AG04449 (cell line): ENCODE measurements around the gene SETD9.
A peak's percentile ranks its signal among the peaks of the same experiment; 100 is the strongest.

Experiments
- CTCF ChIA-PET: fragments of 350-600 bp; formaldehyde crosslinking; extraction: SDS; loops from one replicate; lab custom pipeline; 2021; ENCODE audit warnings: antibody characterized with exemption; lab: Yijun Ruan, JAX
- POLR2A ChIA-PET: fragments of 400-600, 350-600 bp; formaldehyde crosslinking; extraction: SDS; loops from one replicate; lab custom pipeline; 2020; ENCODE audit warnings: antibody characterized with exemption, inconsistent platforms; lab: Yijun Ruan, JAX
- DNase-seq: peaks from one replicate; pipeline ENCODE4 v3.0.0-alpha.2; 2010; ENCODE audit warnings: low read depth, low spot score
- H3K4me3 ChIP-seq: 2 replicates; pipeline ENCODE4 v1.5.1; 2011; ENCODE audit warnings: low read depth, mild to moderate bottlenecking, control low read depth, low read length
- TF ChIP-seq, protein P1 (sequence below): IDR thresholded peaks from one replicate; pipeline ENCODE4 v1.5.1; 2011; ENCODE audit warnings: mild to moderate bottlenecking, moderate library complexity, low read length, control low read depth, inconsistent platforms; ENCODE audit not compliant: insufficient read depth; ENCODE audit errors: missing control alignments

SETD9 gene, protein sequence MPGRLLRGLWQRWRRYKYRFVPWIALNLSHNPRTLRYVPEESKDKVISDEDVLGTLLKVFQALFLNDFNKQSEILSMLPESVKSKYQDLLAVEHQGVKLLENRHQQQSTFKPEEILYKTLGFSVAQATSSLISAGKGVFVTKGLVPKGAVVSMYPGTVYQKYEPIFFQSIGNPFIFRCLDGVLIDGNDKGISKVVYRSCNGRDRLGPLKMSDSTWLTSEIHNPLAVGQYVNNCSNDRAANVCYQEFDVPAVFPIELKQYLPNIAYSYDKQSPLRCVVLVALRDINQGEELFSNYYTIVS

DNA sequence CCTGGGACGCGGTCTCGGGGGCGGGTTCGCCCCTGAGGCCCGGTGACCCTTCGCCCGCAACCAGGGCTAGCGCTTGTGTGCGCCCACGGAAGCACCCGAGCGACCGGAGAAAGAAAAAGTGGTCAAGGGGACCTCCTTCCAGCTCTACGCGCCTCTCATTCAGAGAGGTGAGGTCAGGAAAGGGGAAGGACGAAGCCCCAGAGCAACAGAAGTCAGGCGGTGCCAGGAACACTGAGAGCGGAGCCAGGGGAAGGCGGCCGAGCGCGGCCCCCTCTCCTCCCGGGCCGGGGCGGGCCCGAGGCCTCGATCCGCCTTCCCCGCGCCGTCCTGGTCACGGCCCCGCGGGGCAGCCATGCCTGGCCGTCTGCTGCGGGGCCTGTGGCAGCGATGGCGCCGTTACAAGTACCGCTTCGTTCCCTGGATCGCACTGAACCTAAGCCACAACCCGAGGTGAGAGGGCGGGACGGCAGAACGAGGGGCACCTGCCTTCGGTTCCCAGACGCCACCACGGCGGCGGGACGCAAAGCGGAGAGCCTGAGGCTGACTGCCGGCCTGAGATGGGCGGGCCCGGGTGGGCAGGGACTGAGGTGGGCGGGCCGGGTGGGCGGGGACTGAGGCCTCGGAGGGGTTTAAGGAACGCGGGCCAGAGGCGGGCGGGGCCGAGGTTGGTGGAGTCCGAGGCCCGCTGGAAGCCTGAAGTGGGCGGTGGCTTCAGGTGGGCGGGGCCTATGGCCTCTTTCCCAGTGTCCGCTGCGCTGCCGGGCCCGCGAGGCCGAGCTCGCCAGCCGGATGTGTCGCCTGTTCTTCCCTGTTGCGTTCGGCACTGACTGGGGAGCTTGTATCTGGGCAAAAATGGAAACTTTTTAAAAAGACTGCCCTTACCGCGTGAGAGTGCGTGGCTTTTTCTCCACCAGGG, at the start of gene SETD9:
SETD9 (plus strand) TSS at position 303 of the 916 bp plus-strand sequence; CDS start at position 353, 50 bp downstream.
- H3K4me3 ChIP-seq, result peak within 1 kb of the TSS; percentile 82
- TF ChIP-seq, protein P1, sequence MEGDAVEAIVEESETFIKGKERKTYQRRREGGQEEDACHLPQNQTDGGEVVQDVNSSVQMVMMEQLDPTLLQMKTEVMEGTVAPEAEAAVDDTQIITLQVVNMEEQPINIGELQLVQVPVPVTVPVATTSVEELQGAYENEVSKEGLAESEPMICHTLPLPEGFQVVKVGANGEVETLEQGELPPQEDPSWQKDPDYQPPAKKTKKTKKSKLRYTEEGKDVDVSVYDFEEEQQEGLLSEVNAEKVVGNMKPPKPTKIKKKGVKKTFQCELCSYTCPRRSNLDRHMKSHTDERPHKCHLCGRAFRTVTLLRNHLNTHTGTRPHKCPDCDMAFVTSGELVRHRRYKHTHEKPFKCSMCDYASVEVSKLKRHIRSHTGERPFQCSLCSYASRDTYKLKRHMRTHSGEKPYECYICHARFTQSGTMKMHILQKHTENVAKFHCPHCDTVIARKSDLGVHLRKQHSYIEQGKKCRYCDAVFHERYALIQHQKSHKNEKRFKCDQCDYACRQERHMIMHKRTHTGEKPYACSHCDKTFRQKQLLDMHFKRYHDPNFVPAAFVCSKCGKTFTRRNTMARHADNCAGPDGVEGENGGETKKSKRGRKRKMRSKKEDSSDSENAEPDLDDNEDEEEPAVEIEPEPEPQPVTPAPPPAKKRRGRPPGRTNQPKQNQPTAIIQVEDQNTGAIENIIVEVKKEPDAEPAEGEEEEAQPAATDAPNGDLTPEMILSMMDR, result no peak
- ChIA-PET POLR2A (interaction anchor here (0.8 to 2.0 kb wide), 4 partner anchors 9 to 310 kb away, joined by 3 to 8 read pairs (median 4); no protein-coding TSS in a partner anchor), CTCF (interaction anchor here (1.1 to 2.7 kb wide), 3 partner anchors 9 to 310 kb away, joined by 3 to 34 read pairs (median 5); no protein-coding TSS in a partner anchor)
- DNase-seq, result peak; percentile 73

DNA sequence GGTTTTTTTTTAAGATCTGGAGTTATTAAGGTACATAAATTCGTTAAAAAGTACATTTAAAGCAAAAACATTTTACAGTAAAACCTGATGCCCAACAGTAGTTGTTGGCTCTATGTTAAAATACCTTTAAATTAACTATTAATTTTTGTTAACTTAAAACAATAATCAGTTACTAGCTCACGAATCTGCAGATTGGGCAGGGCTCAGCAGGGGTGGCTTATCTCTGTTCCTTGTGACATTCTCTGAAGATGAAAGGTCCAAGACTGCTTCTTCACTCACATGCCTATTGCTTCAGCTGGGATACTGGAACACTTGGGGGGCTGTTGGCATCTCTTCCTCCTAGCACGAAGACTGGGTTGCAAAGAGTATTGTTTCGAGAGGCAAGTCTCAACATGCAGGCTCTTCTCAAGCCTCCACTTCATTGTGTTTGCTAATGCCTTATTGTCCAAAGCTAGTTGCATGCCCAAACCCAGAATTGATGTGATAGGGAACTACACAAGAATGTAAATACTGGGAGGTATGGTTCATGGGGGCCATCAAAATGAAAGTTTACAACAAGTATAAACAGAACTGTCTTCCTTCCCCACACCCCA, 47.4 kb upstream of the SETD9 start:
- POLR2A ChIA-PET, result no interaction called here
- DNase-seq, result no peak
- H3K4me3 ChIP-seq, result no peak overlapping the region
- CTCF ChIA-PET, result interaction anchor here (1.0 kb wide), 1 partner anchor 12 kb away, joined by 4 read pairs; no protein-coding TSS in a partner anchor
- TF ChIP-seq, protein P1, result no peak

DNA sequence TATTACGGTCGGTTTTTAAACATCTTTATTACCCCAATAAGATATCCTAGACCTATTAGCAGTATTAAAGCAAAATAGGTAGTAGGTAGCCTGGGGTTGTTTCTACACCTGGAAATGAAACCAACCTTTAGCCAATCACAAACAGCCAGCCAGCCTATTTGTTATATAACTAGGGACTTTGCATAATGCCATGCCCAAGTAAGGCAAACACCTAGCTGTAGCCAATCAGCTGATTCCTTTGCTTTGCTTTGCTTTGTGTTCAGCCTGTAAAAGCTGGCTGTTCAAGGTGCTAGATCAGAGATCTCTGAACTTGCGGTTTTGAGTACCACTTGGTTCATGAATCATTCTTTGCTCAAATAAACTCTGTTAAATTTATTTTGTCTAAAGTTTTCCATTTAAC, 46.5 kb upstream of the SETD9 start:
- TF ChIP-seq, protein P1, result no peak
- no peak for DNase-seq
- ChIA-PET CTCF (no interaction called here), POLR2A (no interaction called here)
- H3K4me3 ChIP-seq, result no peak overlapping the region

DNA sequence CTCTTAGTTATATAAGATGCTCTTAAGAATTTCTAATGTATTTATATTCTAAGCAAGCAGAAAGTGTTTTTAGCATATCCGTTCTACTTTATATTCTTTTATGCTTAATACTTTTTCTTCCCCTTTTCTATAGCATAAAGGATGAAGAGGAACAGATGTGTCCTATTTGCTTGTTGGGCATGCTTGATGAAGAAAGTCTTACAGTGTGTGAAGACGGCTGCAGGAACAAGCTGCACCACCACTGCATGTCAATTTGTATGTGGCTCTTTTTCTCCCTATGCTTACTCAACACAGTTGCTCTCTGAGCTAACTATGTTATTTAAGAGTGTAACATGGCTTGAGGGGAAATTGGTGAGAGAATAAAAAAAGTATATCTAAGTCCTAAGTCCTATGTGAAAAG, 37.6 kb upstream of the SETD9 start:
- POLR2A ChIA-PET, result no interaction called here
- H3K4me3 ChIP-seq, result no peak overlapping the region
- TF ChIP-seq, protein P1, result no peak
- DNase-seq, result no peak
- CTCF ChIA-PET, result no interaction called here

DNA sequence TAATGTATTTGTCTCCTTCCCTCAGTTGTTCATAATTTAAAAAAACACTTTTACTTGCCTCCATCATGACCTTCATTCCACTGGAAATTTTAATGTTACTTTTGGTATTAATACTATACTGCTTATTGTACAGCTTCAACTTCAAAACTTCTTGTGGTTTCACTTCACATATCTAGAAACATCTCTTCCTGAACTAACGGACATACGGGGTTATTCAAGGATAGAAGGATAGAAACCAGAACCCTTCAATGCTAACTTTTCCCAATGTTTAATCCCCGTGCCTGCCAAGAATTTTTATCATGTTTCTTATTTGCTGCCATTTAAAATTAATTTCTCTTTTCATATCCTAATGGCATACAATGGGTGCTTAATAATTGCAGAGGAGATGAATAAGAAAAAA, 36.3 kb upstream of the SETD9 start:
- DNase-seq, result no peak
- ChIA-PET CTCF (no interaction called here), POLR2A (no interaction called here)
- TF ChIP-seq, protein P1, result no peak
- no peak overlapping the region for H3K4me3 ChIP-seq

DNA sequence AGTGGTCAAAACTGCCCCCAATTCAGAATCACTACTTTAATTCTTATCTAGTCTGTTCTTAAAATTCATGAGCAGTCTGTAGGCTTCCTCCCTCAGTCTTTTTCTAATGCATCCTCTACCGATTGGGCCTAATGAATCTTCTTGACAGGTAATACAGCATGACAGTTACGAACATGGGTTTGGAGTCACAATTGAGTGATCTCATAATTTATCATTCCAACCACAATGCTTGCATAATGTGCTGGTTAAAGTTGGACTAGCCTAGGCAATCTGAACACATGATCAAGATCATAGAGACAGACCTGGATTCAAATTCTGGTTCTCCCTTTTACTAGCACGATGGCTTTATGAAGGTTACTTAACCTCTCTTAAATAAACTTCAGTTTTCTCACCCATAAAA, 33.1 kb upstream of the SETD9 start:
- H3K4me3 ChIP-seq, result no peak overlapping the region
- CTCF ChIA-PET, result no interaction called here
- POLR2A ChIA-PET, result no interaction called here
- TF ChIP-seq, protein P1, result no peak
- DNase-seq, result no peak
